WTC11 (cell line): ENCODE data around the gene PPFIBP2. TPM values are rescaled to one million over a fixed set of nuclear protein-coding genes. Genes with fewer than 3 reads are reported as not detected.
A peak's percentile ranks its signal among the peaks of the same experiment; 100 is the strongest.

ENCODE experiments used
- ATAC-seq: fragments of 200-7000 bp; cut with Tn5 transposase; 2 replicates; pipeline ENCODE4 v1.10.0; 2021; ENCODE audit warnings: mild to moderate bottlenecking, moderate library complexity
- CTCF ChIA-PET: fragments of 300-600 bp; sonication (Branson Sonifier 250); formaldehyde crosslinking; loops from one replicate; lab custom pipeline; 2021; ENCODE audit warnings: antibody characterized with exemption; lab: Charles Lee
- POLR2A ChIA-PET: fragments of 350-600 bp; sonication (Branson Sonifier 250); formaldehyde crosslinking; loops from one replicate; lab custom pipeline; 2021; ENCODE audit warnings: antibody characterized with exemption; lab: Charles Lee
- DNase-seq: peaks from one replicate; pipeline ENCODE4 v3.0.0; 2021; ENCODE audit warnings: low spot score
- H3K27ac Mint-ChIP-seq: 2 replicates; pipeline ENCODE4 v1.8.0; 2021; ENCODE audit warnings: mixed read lengths
- H3K27me3 Mint-ChIP-seq: 2 replicates; pipeline ENCODE4 v1.8.0; 2021; ENCODE audit warnings: low read depth, mild to moderate bottlenecking, moderate library complexity, mixed read lengths
- H3K36me3 Mint-ChIP-seq: 2 replicates; pipeline ENCODE4 v1.8.0; 2021; ENCODE audit warnings: mixed read lengths
- H3K4me1 Mint-ChIP-seq: 2 replicates; pipeline ENCODE4 v1.8.0; 2022; ENCODE audit warnings: mixed read lengths
- H3K4me3 Mint-ChIP-seq: 2 replicates; pipeline ENCODE4 v1.8.0; 2021; ENCODE audit warnings: mild to moderate bottlenecking, moderate library complexity, mixed read lengths
- H3K9me3 Mint-ChIP-seq: 2 replicates; pipeline ENCODE4 v1.8.0; 2021; ENCODE audit warnings: mixed read lengths
- FOXP1 ChIP-seq: sonication (generic); formaldehyde crosslinking; IDR thresholded peaks from 2 replicates; pipeline ENCODE4 v1.8.0; 2022; ENCODE audit warnings: missing genetic modification reagents, mild to moderate bottlenecking, moderate library complexity, borderline replicate concordance
- GABPB1 ChIP-seq: sonication (generic); formaldehyde crosslinking; IDR thresholded peaks from 2 replicates; pipeline ENCODE4 v1.8.1; 2023; ENCODE audit warnings: mild to moderate bottlenecking, missing genetic modification reagents
- GTF2I ChIP-seq: fragments of 250-450 bp; sonication (Bioruptor Pico); conservative IDR thresholded peaks from 2 replicates; pipeline ENCODE4 v1.4.0; 2021; ENCODE audit warnings: mild to moderate bottlenecking
- KAT7 ChIP-seq: sonication (generic); formaldehyde crosslinking; IDR thresholded peaks from 2 replicates; pipeline ENCODE4 v1.8.1; 2023; ENCODE audit warnings: missing genetic modification reagents, mild to moderate bottlenecking, borderline replicate concordance
- PRRX2 ChIP-seq: fragments of 250-450 bp; sonication (Bioruptor Pico); IDR thresholded peaks from 2 replicates; pipeline ENCODE4 v1.8.0; 2021; ENCODE audit warnings: mild to moderate bottlenecking
- TP53 ChIP-seq: sonication (generic); formaldehyde crosslinking; IDR thresholded peaks from 2 replicates; pipeline ENCODE4 v1.8.1; 2023; ENCODE audit warnings: mild to moderate bottlenecking, missing genetic modification reagents
- ZBTB21 ChIP-seq: sonication (generic); formaldehyde crosslinking; IDR thresholded peaks from 2 replicates; pipeline ENCODE4 v1.8.1; 2023; ENCODE audit warnings: mild to moderate bottlenecking, missing genetic modification reagents, borderline replicate concordance
- ZNF138 ChIP-seq: sonication (generic); formaldehyde crosslinking; conservative IDR thresholded peaks from 2 replicates; pipeline ENCODE4 v1.8.1; 2022; ENCODE audit warnings: mild to moderate bottlenecking, moderate library complexity, missing genetic modification reagents
- ZNF263 ChIP-seq: sonication (generic); formaldehyde crosslinking; IDR thresholded peaks from 2 replicates; pipeline ENCODE4 v1.8.1; 2022; ENCODE audit warnings: low read depth, mild to moderate bottlenecking, moderate library complexity, missing genetic modification reagents
- ZNF671 ChIP-seq: fragments of 250-450 bp; sonication (Bioruptor Pico); IDR thresholded peaks from 2 replicates; pipeline ENCODE4 v1.8.0; 2021; ENCODE audit warnings: mild to moderate bottlenecking
- total RNA-seq: library from RNA; stranded (reverse); gene quantifications from 3 replicates; pipeline ENCODE4 v1.2.3, GENCODE V29; 2021
- TF ChIP-seq, protein P1 (sequence below): sonication (generic); formaldehyde crosslinking; conservative IDR thresholded peaks from 2 replicates; pipeline ENCODE4 v1.8.1; 2023; ENCODE audit warnings: mild to moderate bottlenecking, low read depth, missing genetic modification reagents, moderate library complexity
- TF ChIP-seq, protein P2 (sequence below): fragments of 250-450 bp; sonication (Bioruptor Pico); conservative IDR thresholded peaks from 2 replicates; pipeline ENCODE4 v1.9.0; 2021; ENCODE audit warnings: mild to moderate bottlenecking
- TF ChIP-seq, protein P3 (sequence below): sonication (generic); formaldehyde crosslinking; IDR thresholded peaks from 2 replicates; pipeline ENCODE4 v1.8.1; 2023; ENCODE audit warnings: mild to moderate bottlenecking, moderate library complexity, missing genetic modification reagents
- TF ChIP-seq, protein P4 (sequence below): sonication (generic); formaldehyde crosslinking; IDR thresholded peaks from 2 replicates; pipeline ENCODE4 v1.8.1; 2023; ENCODE audit warnings: mild to moderate bottlenecking, missing genetic modification reagents, moderate library complexity
- TF ChIP-seq, protein P5 (sequence below): sonication (generic); formaldehyde crosslinking; IDR thresholded peaks from 2 replicates; pipeline ENCODE4 v1.8.0; 2022; ENCODE audit warnings: mild to moderate bottlenecking, missing genetic modification reagents
- TF ChIP-seq, protein P6 (sequence below): fragments of 200-600 bp; IDR thresholded peaks from 2 replicates; pipeline ENCODE4 v1.8.0; 2022; ENCODE audit warnings: antibody characterized with exemption

PPFIBP2 gene
- total RNA-seq, 1 experiment from 2014 or later, result 21.4 TPM

DNA sequence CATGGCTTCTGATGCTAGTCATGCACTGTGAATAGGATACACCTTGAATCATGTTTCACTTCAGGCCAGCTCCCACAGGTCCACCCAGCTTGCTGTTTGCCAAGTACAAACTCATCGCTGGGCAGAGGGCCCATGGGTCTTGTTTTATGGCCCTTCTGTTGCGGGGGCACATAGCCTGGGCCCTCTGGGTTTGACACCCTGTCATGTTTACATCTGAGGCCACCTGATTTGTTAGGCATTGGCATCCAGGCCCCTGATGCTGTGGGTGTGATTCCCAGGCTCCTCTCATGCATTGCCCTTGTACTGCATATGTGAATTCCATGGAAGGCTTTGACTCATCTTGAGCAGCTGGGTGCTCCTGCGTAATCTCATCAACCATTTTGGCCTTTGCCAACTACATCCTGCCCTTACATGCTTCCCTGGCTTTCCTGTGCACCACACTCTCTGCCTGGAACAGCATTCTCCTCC lies 32.6 kb downstream of the PPFIBP2 start (continued):
- TF ChIP-seq, protein P1, sequence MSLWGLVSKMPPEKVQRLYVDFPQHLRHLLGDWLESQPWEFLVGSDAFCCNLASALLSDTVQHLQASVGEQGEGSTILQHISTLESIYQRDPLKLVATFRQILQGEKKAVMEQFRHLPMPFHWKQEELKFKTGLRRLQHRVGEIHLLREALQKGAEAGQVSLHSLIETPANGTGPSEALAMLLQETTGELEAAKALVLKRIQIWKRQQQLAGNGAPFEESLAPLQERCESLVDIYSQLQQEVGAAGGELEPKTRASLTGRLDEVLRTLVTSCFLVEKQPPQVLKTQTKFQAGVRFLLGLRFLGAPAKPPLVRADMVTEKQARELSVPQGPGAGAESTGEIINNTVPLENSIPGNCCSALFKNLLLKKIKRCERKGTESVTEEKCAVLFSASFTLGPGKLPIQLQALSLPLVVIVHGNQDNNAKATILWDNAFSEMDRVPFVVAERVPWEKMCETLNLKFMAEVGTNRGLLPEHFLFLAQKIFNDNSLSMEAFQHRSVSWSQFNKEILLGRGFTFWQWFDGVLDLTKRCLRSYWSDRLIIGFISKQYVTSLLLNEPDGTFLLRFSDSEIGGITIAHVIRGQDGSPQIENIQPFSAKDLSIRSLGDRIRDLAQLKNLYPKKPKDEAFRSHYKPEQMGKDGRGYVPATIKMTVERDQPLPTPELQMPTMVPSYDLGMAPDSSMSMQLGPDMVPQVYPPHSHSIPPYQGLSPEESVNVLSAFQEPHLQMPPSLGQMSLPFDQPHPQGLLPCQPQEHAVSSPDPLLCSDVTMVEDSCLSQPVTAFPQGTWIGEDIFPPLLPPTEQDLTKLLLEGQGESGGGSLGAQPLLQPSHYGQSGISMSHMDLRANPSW (CRISPR knock-in tag), result no peak
- TF ChIP-seq FOXP1 (CRISPR knock-in tag) (no peak), GTF2I (CRISPR knock-in tag) (no peak), TP53 (CRISPR knock-in tag) (no peak), PRRX2 (CRISPR knock-in tag) (no peak), ZBTB21 (no peak)
- TF ChIP-seq, protein P2, sequence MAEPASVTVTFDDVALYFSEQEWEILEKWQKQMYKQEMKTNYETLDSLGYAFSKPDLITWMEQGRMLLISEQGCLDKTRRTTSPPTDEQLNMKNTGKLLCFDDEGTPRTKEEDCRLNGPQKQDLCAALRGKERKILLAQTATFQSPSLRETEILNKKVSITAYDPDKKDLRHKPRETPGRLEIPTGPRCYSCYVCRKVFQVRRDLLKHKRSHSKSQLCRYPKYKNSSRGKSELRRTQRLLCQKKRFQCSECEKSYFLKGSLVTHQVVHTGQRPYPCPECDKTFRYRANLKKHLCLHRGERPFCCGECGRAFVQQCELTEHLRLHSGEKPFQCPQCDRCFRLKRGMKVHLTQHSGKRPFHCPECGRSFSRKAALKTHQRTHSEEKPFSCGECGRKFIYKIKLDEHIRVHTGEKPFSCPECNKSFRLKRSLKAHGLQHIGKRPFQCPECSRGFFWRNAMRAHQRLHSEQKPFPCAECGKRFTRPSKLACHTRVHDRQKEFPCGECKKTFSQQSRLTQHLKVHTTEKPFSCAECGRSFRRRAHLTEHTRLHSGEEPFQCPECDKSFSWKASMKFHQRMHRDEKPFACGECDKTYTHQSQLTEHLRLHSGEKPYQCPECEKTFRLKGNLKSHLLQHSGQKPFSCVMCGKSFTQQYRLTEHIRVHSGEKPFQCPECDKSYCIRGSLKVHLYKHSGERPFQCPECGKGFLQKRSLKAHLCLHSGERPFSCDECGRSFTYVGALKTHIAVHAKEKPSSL, result no peak

DNA sequence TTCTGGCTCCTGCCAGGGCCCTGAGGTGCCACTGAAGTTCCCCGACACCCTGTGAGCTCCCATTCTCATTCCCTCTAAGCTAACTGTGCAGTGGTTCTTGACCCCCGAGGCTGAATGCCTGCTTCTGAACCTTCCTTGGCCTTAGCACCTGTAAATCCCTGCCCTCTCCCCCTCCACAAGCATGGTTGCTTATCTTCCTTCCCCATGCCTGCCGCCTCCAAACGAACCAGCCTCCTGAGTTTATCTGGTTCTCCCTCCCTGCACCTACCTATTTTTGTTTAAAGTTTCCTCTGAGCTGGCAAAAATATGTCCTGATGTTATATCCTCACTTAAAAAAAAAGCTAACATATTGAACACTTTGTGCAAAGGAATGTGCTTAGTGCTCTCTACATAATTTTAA lies 33.9 kb downstream of the PPFIBP2 start:
- no peak for TF ChIP-seq ZNF263 (CRISPR knock-in tag)
- no peaks in the 10 kb centered on the region for H3K27me3 Mint-ChIP-seq
- H3K9me3 Mint-ChIP-seq, result no peaks in the 10 kb centered on the region
- POLR2A ChIA-PET, result no interaction called here
- no peak for DNase-seq
- peaks cover 37% of the 10 kb centered on the region for H3K4me1 Mint-ChIP-seq
- no peaks in the 10 kb centered on the region for H3K36me3 Mint-ChIP-seq
- CTCF ChIA-PET, result interaction anchor here (1.3 to 4.4 kb wide), 7 partner anchors 9 to 143 kb away, joined by 3 to 29 read pairs (median 14); partner anchors contain the start of gene PPFIBP2
- H3K4me3 Mint-ChIP-seq, result no peak overlapping the region
- no peak for ATAC-seq
- H3K27ac Mint-ChIP-seq, result no peak overlapping the region

DNA sequence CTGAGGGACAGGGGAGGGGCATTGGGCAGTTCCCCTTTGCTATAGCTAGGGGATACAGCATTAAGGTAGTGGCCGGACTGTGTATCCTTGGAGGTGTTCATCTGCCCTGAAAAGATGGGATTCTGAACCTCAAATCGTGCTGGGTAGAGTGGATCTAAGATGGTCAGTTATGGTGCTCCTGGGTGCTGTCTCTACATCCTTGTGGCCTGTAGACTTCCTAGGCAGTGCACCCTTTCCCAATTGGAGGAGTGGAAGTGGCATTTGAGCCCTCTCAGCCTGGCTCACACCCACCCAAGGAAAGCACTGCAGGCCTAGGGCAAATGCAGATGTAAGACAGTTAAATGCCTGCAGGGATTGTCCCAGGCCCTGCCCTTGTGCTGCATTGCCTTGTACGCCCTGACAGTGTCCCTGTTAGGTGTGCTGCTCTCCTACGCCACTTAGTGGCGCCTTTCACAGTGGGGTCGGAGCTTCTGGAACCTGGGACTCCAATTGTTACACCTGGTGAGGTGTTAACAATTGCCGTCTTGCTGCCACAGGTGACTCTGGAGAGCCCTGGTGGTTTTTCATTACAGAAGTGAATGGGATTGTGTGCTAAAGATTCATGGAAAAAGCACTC lies 35.0 kb downstream of the PPFIBP2 start:
- POLR2A ChIA-PET, result interaction anchor here (0.5 kb wide), 1 partner anchor 109 kb away, joined by 3 read pairs; no protein-coding TSS in a partner anchor
- TF ChIP-seq, protein P3, sequence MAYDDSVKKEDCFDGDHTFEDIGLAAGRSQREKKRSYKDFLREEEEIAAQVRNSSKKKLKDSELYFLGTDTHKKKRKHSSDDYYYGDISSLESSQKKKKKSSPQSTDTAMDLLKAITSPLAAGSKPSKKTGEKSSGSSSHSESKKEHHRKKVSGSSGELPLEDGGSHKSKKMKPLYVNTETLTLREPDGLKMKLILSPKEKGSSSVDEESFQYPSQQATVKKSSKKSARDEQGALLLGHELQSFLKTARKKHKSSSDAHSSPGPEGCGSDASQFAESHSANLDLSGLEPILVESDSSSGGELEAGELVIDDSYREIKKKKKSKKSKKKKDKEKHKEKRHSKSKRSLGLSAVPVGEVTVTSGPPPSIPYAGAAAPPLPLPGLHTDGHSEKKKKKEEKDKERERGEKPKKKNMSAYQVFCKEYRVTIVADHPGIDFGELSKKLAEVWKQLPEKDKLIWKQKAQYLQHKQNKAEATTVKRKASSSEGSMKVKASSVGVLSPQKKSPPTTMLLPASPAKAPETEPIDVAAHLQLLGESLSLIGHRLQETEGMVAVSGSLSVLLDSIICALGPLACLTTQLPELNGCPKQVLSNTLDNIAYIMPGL (CRISPR knock-in tag), result no peak
- TF ChIP-seq, protein P4, sequence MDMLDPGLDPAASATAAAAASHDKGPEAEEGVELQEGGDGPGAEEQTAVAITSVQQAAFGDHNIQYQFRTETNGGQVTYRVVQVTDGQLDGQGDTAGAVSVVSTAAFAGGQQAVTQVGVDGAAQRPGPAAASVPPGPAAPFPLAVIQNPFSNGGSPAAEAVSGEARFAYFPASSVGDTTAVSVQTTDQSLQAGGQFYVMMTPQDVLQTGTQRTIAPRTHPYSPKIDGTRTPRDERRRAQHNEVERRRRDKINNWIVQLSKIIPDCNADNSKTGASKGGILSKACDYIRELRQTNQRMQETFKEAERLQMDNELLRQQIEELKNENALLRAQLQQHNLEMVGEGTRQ (CRISPR knock-in tag), result no peak
- TF ChIP-seq ZNF138 (CRISPR knock-in tag) (no peak), KAT7 (CRISPR knock-in tag) (no peak), GABPB1 (no peak), ZNF671 (CRISPR knock-in tag) (no peak)
- TF ChIP-seq, protein P5, sequence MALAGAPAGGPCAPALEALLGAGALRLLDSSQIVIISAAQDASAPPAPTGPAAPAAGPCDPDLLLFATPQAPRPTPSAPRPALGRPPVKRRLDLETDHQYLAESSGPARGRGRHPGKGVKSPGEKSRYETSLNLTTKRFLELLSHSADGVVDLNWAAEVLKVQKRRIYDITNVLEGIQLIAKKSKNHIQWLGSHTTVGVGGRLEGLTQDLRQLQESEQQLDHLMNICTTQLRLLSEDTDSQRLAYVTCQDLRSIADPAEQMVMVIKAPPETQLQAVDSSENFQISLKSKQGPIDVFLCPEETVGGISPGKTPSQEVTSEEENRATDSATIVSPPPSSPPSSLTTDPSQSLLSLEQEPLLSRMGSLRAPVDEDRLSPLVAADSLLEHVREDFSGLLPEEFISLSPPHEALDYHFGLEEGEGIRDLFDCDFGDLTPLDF, result no peak
- TF ChIP-seq, protein P6, sequence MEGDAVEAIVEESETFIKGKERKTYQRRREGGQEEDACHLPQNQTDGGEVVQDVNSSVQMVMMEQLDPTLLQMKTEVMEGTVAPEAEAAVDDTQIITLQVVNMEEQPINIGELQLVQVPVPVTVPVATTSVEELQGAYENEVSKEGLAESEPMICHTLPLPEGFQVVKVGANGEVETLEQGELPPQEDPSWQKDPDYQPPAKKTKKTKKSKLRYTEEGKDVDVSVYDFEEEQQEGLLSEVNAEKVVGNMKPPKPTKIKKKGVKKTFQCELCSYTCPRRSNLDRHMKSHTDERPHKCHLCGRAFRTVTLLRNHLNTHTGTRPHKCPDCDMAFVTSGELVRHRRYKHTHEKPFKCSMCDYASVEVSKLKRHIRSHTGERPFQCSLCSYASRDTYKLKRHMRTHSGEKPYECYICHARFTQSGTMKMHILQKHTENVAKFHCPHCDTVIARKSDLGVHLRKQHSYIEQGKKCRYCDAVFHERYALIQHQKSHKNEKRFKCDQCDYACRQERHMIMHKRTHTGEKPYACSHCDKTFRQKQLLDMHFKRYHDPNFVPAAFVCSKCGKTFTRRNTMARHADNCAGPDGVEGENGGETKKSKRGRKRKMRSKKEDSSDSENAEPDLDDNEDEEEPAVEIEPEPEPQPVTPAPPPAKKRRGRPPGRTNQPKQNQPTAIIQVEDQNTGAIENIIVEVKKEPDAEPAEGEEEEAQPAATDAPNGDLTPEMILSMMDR, result peak; percentile 45; the same call in 1 of the 2 replicates
- Mint-ChIP-seq H3K4me3 (no peak overlapping the region), H3K36me3 (no peaks in the 10 kb centered on the region), H3K4me1 (peaks cover 37% of the 10 kb centered on the region), H3K27ac (0 out of 2 replicates have a peak overlapping the region, but pooled peaks have one; percentile 14), H3K27me3 (no peaks in the 10 kb centered on the region), H3K9me3 (no peaks in the 10 kb centered on the region)
- CTCF ChIA-PET, result interaction anchor here (0.6 to 4.4 kb wide), 23 partner anchors 10 to 736 kb away, joined by 3 to 29 read pairs (median 4); partner anchors contain the start of genes OLFML1 and PPFIBP2
- ATAC-seq (peak; percentile 98), DNase-seq (peak; percentile 84)
